T-helper 22 cell (primary cell): Measurements from ENCODE around the gene NACA2.
"Not testable (repeated sequence)": the region's sequence is repeated elsewhere in the genome, so short reads cannot be mapped to it uniquely, and the experiment has no call there.

ENCODE experiments used
- DNase-seq: peaks from one replicate; pipeline ENCODE4 v3.0.0-alpha.2; 2020; ENCODE audit warnings: low read depth

The NACA2 gene

GRCh38 chr17:61591018-61591417, at the start of gene NACA2:
Gene NACA2 (minus strand): TSS chr17:61591219. CDS start chr17:61591180, 39 bp downstream.
- no peak for DNase-seq

- DNase-seq = no peak
Measured at GRCh38 chr17:61639818-61640217, 48.8 kb upstream of the NACA2 start.

DNA sequence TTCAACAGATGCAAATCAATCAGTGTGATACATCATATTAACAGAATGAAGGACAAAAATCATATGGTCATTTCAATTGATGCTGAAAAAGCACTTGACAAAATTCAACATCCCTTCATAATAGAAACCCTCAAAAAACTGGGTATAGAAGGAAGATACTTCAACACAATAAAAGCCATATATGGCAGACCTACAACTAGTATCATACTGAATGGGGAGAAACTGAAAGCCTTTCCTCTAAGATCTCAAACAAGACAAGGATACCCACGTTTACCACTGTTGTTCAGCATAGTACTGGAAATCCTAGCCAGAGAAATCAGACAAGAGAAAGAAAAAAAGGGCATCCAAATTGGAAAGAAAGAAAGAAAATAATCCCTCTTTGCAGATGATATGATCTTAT, 47.1 kb upstream of the NACA2 start:
- no peak for DNase-seq

DNA sequence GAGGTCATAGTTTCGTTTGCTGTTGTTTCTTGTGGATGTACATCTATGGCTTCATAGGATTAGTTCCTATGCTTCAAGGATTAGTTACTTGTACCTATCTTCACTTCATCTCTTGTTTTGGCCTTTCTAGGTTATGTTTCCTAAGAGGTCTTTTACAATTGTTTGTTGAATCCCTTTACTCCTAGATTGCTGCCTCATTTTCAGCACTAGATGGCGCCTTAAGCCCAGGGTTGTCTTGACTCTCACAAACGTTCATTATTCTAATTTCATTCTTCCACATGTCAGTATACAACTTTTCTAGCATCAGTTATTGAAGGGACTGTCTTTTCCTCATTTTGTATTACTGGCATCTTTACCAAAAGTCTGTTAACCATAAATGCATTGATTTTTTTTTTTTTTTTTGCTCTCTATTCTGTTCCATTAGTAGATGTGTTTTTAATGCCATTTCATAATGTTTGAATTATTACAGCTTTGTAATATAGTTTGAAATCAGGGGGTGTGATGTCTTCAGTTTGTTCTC, 45.0 kb upstream of the NACA2 start:
- DNase-seq = peak; percentile 11

DNA sequence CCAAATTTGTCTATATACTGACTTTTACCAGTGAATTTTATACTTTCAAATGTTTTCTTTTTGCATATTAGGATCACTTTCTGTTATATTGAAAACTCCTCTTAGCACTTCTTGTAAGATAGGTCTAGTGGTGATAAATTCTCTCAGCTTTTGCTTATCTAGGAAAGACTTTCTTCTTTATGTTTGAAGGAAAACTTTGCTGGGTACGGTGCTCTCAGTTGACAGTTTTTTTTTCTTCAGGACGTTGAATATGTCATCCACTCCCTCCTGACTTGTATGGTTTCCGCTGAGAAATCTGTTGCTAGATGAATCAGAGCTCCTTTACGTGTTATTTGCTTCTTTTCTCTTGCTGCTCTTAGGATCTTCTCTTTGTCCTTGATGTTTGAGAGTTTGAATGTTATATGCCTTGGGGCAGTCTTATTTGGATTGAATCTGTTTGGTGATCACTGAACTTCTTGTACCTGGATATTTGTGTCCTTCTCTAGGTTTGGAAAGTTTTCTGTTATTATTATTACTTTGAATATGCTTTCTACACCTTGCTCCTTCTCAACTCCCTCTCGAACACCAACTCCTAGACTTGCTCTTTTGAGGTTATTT, 44.0 kb upstream of the NACA2 start:
- DNase-seq = no peak

DNA sequence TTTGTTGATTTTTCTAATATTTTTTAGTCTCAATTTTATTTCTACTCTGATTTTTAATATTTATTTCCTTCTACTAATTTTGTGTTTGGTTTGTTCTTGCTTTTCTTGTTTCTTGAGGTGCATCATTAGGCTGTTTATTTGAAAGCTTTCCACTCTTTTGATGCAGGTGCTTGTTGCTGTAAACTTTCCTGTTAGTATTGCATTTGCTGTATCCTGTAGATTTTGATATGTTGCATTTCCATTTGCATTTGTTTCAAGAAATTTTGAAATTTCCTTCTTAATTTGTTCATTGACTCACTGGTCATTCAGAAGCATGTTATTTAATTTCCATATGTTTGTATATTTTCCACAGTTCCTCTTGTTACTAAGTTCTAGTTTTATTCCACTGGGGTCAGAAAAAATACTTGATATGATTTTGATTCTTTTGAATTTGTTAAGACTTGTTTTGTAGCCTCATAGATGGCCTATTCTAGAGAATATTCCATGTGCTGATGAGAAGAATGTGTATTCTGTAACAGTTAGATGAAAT, 43.1 kb upstream of the NACA2 start:
- no peak for DNase-seq

- DNase-seq = no peak
Measured at GRCh38 chr17:61632826-61633225, 41.8 kb upstream of the NACA2 start.

- DNase-seq = no peak
Measured at GRCh38 chr17:61631800-61632199, 40.8 kb upstream of the NACA2 start.

DNA sequence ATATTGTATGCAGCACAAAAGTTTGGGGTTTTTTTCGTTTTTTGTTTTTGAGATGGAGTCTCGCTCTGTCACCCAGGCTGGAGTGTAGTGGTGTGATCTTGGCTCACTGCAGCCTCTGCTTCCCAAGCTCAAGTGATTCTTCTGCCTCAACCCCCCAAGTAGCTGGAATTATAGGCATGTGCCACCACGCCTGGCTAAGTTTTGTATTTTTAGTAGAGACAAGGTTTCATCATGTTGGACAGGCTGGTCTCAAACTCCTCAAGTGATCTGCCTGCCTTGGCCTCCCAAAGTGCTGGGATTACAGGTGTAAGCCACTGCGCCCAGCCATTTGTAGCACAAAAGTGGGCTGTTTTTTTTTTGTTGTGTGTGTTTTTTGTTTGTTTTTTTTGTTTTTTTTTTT, 37.1 kb upstream of the NACA2 start:
- DNase-seq = not testable (repeated sequence)

DNA sequence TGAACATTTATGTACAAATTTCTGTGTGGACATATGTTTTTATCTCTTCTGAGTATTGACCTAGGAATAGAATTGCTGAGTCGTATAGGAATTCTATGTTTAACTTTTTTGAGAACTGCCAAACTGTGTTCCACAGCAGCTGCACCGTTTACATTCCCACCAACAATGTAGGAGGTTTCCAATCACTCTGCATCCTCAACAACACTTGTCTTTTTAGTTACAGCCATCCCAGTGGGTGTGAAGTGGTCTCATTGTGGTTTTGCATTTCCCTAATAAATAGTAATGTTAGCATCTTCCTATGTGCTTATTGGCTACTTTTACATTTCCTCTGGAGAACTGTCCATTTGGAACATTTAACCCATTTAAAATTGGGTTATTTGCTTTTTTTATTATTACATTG, 36.6 kb upstream of the NACA2 start:
- no peak for DNase-seq

GRCh38 chr17:61627125-61627524, 36.1 kb upstream of the NACA2 start:
- DNase-seq = no peak

- no peak for DNase-seq
Measured at GRCh38 chr17:61625564-61625963, 34.5 kb upstream of the NACA2 start.

DNA sequence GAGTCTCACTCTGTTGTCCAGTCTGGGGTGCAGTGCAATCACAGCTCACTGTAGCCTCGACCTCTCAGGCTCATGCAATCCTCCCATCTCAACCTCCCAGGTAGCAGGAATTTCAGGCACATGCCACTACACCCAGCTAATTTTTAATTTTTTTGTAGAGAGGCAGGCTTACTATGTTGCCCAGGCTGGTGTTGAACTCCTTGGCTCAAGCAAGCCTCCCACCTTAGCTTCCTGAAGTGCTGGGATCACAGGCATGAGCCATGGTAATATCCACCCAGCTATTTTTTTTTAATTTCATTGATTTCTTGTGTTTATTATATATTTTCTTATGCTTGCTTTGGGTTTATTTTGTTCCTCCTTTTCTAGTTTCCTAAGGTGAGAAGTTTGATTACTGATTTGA, 33.9 kb upstream of the NACA2 start:
- no peak for DNase-seq

DNA sequence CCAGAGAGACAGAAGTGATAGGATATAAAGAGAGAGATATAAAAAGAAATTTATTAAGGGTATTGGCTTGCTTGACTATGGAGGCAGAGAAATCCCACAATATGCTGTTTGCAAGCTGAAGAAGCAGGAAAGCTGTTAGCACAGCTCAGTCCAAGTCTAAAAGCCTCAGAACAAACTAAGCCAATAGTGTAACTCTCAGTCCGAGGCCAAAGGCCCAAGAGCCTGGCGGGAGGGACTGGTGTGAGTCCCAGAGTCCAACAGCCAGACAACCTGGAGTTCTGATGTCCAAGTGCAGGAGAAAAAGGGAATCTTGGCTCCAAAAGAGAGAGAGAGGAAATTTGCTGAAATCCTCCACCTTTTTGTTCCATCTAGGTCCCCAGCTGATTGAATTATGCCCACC, 30.3 kb upstream of the NACA2 start:
- no peak for DNase-seq

GRCh38 chr17:61619953-61620352, 28.9 kb upstream of the NACA2 start:
- no peak for DNase-seq

- no peak for DNase-seq
Measured at GRCh38 chr17:61619493-61619892, 28.5 kb upstream of the NACA2 start.

- no peak for DNase-seq
Measured at GRCh38 chr17:61618950-61619349, 27.9 kb upstream of the NACA2 start.

- DNase-seq = no peak
Measured at GRCh38 chr17:61617330-61617729, 26.3 kb upstream of the NACA2 start.

- no peak for DNase-seq
Measured at GRCh38 chr17:61616783-61617182, 25.8 kb upstream of the NACA2 start.

GRCh38 chr17:61614219-61614618, 23.2 kb upstream of the NACA2 start:
- no peak for DNase-seq

- DNase-seq = no peak
Measured at GRCh38 chr17:61611323-61611722, 20.3 kb upstream of the NACA2 start.

DNA sequence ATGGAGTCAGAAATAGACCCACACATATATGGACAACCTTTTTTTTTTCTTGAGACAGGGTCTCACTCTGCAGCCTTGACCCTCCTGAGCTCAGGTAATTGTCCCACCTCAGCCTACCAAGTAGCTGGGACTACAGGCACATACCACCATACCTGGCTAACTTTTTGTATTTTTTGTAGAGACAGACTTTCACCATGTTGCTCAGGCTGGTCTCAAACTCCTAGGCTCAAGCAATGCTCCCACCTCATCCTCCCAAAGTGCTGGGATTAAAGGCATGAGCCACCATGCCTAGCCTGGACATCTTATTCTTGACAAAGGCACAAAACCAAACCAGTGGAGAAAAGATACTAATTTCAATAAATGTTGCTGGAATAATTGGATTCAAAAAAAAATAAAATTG, 14.7 kb upstream of the NACA2 start:
- no peak for DNase-seq

DNA sequence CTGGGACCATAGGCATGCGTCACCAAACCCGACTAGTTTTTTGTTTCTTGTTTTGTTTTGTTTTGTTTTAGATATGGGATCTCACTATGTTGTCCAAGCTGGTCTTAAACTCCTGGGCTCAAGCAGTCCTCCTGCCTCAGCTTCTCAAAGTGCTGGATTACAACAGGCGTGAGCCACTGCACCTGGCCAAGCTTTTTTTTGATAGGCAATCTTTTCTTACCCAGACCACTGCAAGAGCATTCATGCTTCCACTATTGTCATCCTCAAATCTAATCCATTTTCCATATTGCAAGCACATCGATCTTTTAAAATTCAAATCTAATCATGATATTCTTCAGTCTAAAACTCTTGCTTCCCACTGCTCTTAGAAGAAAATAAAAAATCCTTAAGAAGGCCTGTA, 10.3 kb upstream of the NACA2 start:
- no peak for DNase-seq

DNA sequence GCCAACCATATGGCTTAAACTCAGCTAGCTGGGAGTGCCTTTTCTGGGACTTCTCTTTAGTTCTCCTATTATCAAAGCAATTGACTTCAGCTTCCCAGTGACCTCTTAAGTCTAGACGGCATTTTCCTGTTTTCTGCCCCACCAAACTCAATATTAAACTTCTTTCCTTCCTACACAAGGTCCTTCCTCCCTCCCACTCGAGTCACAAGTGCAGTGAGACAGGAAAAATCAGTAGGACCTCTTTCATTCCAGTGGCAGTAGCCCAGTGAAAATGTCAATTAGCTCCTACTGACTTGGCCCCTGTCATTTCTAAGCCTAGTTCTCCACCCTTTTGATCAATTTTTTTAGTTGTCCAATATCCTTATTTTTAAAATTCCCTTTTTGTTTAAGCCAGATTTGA, 9.6 kb upstream of the NACA2 start:
- DNase-seq = no peak
